Measurements from ENCODE around the gene WEE1.

WEE1 gene

GRCh38 chr11:9568854-9569587 is 4.4 kb upstream of the WEE1 start:
- no peaks in the 10 kb centered on the region for H3K9me3 ChIP-seq (ENCODE audit: control insufficient read depth, insufficient read depth, low read length)
- H3K4me1 ChIP-seq (ENCODE audit: control insufficient read depth, insufficient read depth, low read length), result peaks cover 15% of the 10 kb centered on the region
- no peak overlapping the region for H3K9ac ChIP-seq (ENCODE audit: low read depth, low read length)
- no peaks in the 10 kb centered on the region for H3K36me3 ChIP-seq (ENCODE audit: control insufficient read depth, insufficient read depth, low read length)
- H3K4me3 ChIP-seq (ENCODE audit: low read depth, low read length), result no peak overlapping the region
- no peaks in the 10 kb centered on the region for H3K27me3 ChIP-seq (ENCODE audit: control insufficient read depth, insufficient read depth, low read length)

GRCh38 chr11:9569588-9570164 is 3.8 kb upstream of the WEE1 start:
- Histone ChIP-seq H3K9me3 (ENCODE audit: control insufficient read depth, insufficient read depth, low read length) (no peaks in the 10 kb centered on the region), H3K9ac (ENCODE audit: low read depth, low read length) (no peak overlapping the region), H3K27me3 (ENCODE audit: control insufficient read depth, insufficient read depth, low read length) (no peaks in the 10 kb centered on the region), H3K4me1 (ENCODE audit: control insufficient read depth, insufficient read depth, low read length) (peaks cover 15% of the 10 kb centered on the region), H3K36me3 (ENCODE audit: control insufficient read depth, insufficient read depth, low read length) (no peaks in the 10 kb centered on the region), H3K4me3 (ENCODE audit: low read depth, low read length) (no peak overlapping the region)

- Histone ChIP-seq H3K9me3 (ENCODE audit: control insufficient read depth, insufficient read depth, low read length) (no peaks in the 10 kb centered on the region), H3K4me3 (ENCODE audit: low read depth, low read length) (no peak overlapping the region), H3K9ac (ENCODE audit: low read depth, low read length) (no peak overlapping the region), H3K4me1 (ENCODE audit: control insufficient read depth, insufficient read depth, low read length) (peaks cover 15% of the 10 kb centered on the region), H3K27me3 (ENCODE audit: control insufficient read depth, insufficient read depth, low read length) (no peaks in the 10 kb centered on the region), H3K36me3 (ENCODE audit: control insufficient read depth, insufficient read depth, low read length) (no peaks in the 10 kb centered on the region)
These were observed 3.0 kb upstream of the WEE1 start for GRCh38 chr11:9570313-9571025.

- Histone ChIP-seq H3K4me3 (ENCODE audit: low read depth, low read length) (no peak overlapping the region), H3K9me3 (ENCODE audit: control insufficient read depth, insufficient read depth, low read length) (no peaks in the 10 kb centered on the region), H3K4me1 (ENCODE audit: control insufficient read depth, insufficient read depth, low read length) (peaks cover 12% of the 10 kb centered on the region), H3K9ac (ENCODE audit: low read depth, low read length) (no peak overlapping the region), H3K27me3 (ENCODE audit: control insufficient read depth, insufficient read depth, low read length) (no peaks in the 10 kb centered on the region), H3K36me3 (ENCODE audit: control insufficient read depth, insufficient read depth, low read length) (no peaks in the 10 kb centered on the region)
These were observed 2.3 kb upstream of the WEE1 start for GRCh38 chr11:9571071-9571762.

- Histone ChIP-seq H3K9ac (ENCODE audit: low read depth, low read length) (no peak overlapping the region), H3K9me3 (ENCODE audit: control insufficient read depth, insufficient read depth, low read length) (no peaks in the 10 kb centered on the region), H3K4me3 (ENCODE audit: low read depth, low read length) (peak overlapping the region; percentile 69), H3K27me3 (ENCODE audit: control insufficient read depth, insufficient read depth, low read length) (no peaks in the 10 kb centered on the region), H3K4me1 (ENCODE audit: control insufficient read depth, insufficient read depth, low read length) (peaks cover 12% of the 10 kb centered on the region), H3K36me3 (ENCODE audit: control insufficient read depth, insufficient read depth, low read length) (no peaks in the 10 kb centered on the region)
These were observed 1.7 kb upstream of the WEE1 start for GRCh38 chr11:9571763-9572115.

- H3K36me3 ChIP-seq (ENCODE audit: control insufficient read depth, insufficient read depth, low read length), result peaks cover 7% of the 10 kb centered on the region
- H3K9ac ChIP-seq (ENCODE audit: low read depth, low read length), result peak overlapping the region; percentile 94
- no peaks in the 10 kb centered on the region for H3K27me3 ChIP-seq (ENCODE audit: control insufficient read depth, insufficient read depth, low read length)
- H3K4me1 ChIP-seq (ENCODE audit: control insufficient read depth, insufficient read depth, low read length), result peaks cover 6% of the 10 kb centered on the region
- no peaks in the 10 kb centered on the region for H3K9me3 ChIP-seq (ENCODE audit: control insufficient read depth, insufficient read depth, low read length)
- peak overlapping the region; percentile 96 for H3K4me3 ChIP-seq (ENCODE audit: low read depth, low read length)
These were observed 528 bp downstream of the WEE1 start for GRCh38 chr11:9573775-9574621.

- Histone ChIP-seq H3K4me1 (ENCODE audit: control insufficient read depth, insufficient read depth, low read length) (peaks cover 4% of the 10 kb centered on the region), H3K27me3 (ENCODE audit: control insufficient read depth, insufficient read depth, low read length) (no peaks in the 10 kb centered on the region), H3K36me3 (ENCODE audit: control insufficient read depth, insufficient read depth, low read length) (peaks cover 13% of the 10 kb centered on the region), H3K9me3 (ENCODE audit: control insufficient read depth, insufficient read depth, low read length) (no peaks in the 10 kb centered on the region), H3K9ac (ENCODE audit: low read depth, low read length) (peak overlapping the region; percentile 94), H3K4me3 (ENCODE audit: low read depth, low read length) (peak overlapping the region; percentile 96)
These were observed 1.3 kb downstream of the WEE1 start for GRCh38 chr11:9574622-9575259.

- no peaks in the 10 kb centered on the region for H3K27me3 ChIP-seq (ENCODE audit: control insufficient read depth, insufficient read depth, low read length)
- H3K9ac ChIP-seq (ENCODE audit: low read depth, low read length), result peak overlapping the region; percentile 94
- peaks cover 13% of the 10 kb centered on the region for H3K36me3 ChIP-seq (ENCODE audit: control insufficient read depth, insufficient read depth, low read length)
- H3K4me1 ChIP-seq (ENCODE audit: control insufficient read depth, insufficient read depth, low read length), result peaks cover 4% of the 10 kb centered on the region
- peak overlapping the region; percentile 96 for H3K4me3 ChIP-seq (ENCODE audit: low read depth, low read length)
- no peaks in the 10 kb centered on the region for H3K9me3 ChIP-seq (ENCODE audit: control insufficient read depth, insufficient read depth, low read length)
These were observed 2.1 kb downstream of the WEE1 start for GRCh38 chr11:9575260-9576240.

- Histone ChIP-seq H3K9me3 (ENCODE audit: control insufficient read depth, insufficient read depth, low read length) (no peaks in the 10 kb centered on the region), H3K27me3 (ENCODE audit: control insufficient read depth, insufficient read depth, low read length) (no peaks in the 10 kb centered on the region), H3K9ac (ENCODE audit: low read depth, low read length) (no peak overlapping the region), H3K4me3 (ENCODE audit: low read depth, low read length) (peak overlapping the region; percentile 96), H3K4me1 (ENCODE audit: control insufficient read depth, insufficient read depth, low read length) (peaks cover 4% of the 10 kb centered on the region), H3K36me3 (ENCODE audit: control insufficient read depth, insufficient read depth, low read length) (peaks cover 18% of the 10 kb centered on the region)
These were observed 3.4 kb downstream of the WEE1 start for GRCh38 chr11:9576701-9577381.

- Histone ChIP-seq H3K4me1 (ENCODE audit: control insufficient read depth, insufficient read depth, low read length) (peaks cover 4% of the 10 kb centered on the region), H3K36me3 (ENCODE audit: control insufficient read depth, insufficient read depth, low read length) (peaks cover 25% of the 10 kb centered on the region), H3K27me3 (ENCODE audit: control insufficient read depth, insufficient read depth, low read length) (no peaks in the 10 kb centered on the region), H3K4me3 (ENCODE audit: low read depth, low read length) (peak overlapping the region; percentile 19), H3K9me3 (ENCODE audit: control insufficient read depth, insufficient read depth, low read length) (no peaks in the 10 kb centered on the region), H3K9ac (ENCODE audit: low read depth, low read length) (peak overlapping the region; percentile 18)
These were observed 4.1 kb downstream of the WEE1 start for GRCh38 chr11:9577556-9577955.
